OCI-LY7 (cell line): Measurements from ENCODE around the gene KRTAP2-2.

Experiments
- EZH2phosphoT487 ChIP-seq: fragments of 200-600 bp; sonication (generic); IDR thresholded peaks from 2 replicates; pipeline ENCODE4 v1.6.1; 2018; ENCODE audit warnings: low read depth, borderline replicate concordance, mild to moderate bottlenecking, mixed run types, antibody characterized with exemption, low read length, moderate library complexity, mixed read lengths
- TF ChIP-seq, protein P1 (sequence below): fragments of 200-600 bp; sonication (generic); conservative IDR thresholded peaks from 2 replicates; pipeline ENCODE4 v1.5.1; 2014; ENCODE audit warnings: mild to moderate bottlenecking, antibody characterized with exemption, low read length, moderate library complexity, mixed read lengths

DNA sequence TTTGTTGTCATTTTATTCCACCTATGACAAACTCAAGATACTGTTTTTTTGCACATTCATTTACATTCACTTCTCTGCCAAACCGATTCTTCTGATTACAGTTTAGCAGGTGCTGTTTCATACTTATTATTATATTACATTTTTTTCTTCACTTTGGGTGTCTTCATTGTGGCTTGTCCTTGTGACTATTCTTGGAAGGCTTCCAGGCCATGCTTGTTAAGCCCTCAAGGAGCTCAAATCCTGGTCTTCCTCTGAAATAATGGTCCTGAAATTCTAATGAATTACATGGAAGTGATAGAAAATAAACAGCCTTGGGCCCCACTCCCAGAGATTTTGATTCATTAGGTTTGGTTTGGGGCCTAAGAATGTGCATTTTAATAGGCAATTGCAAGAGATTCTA lies 9.3 kb upstream of the KRTAP2-2 start:
- TF ChIP-seq, protein P1, sequence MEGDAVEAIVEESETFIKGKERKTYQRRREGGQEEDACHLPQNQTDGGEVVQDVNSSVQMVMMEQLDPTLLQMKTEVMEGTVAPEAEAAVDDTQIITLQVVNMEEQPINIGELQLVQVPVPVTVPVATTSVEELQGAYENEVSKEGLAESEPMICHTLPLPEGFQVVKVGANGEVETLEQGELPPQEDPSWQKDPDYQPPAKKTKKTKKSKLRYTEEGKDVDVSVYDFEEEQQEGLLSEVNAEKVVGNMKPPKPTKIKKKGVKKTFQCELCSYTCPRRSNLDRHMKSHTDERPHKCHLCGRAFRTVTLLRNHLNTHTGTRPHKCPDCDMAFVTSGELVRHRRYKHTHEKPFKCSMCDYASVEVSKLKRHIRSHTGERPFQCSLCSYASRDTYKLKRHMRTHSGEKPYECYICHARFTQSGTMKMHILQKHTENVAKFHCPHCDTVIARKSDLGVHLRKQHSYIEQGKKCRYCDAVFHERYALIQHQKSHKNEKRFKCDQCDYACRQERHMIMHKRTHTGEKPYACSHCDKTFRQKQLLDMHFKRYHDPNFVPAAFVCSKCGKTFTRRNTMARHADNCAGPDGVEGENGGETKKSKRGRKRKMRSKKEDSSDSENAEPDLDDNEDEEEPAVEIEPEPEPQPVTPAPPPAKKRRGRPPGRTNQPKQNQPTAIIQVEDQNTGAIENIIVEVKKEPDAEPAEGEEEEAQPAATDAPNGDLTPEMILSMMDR, result no peak
- TF ChIP-seq EZH2phosphoT487, result no peak
